Fibroblast of the aortic adventitia (primary cell): ENCODE measurements around the gene GRIN3B. TPM values are rescaled to one million over a fixed set of nuclear protein-coding genes. Genes with fewer than 3 reads are reported as not detected.

Source experiments
- DNase-seq: peaks from one replicate; pipeline ENCODE4 v3.0.0-alpha.2; 2010; ENCODE audit warnings: low read depth
- H3K4me3 ChIP-seq: 2 replicates; pipeline ENCODE4 v1.5.1; 2011; ENCODE audit warnings: low read depth, mild to moderate bottlenecking, control low read depth, low read length, moderate library complexity
- total RNA-seq: library from RNA; depleted of rRNA; stranded (reverse); fragments of >200 nt; gene quantifications from 2 replicates; pipeline ENCODE4 v1.2.3, GENCODE V29; 2012; ENCODE audit warnings: low replicate concordance
- TF ChIP-seq, protein P1 (sequence below): IDR thresholded peaks from 2 replicates; pipeline ENCODE4 v1.5.1; 2011; ENCODE audit warnings: mild to moderate bottlenecking, low read length, control low read depth, inconsistent platforms; ENCODE audit not compliant: insufficient read depth

The GRIN3B gene
- total RNA-seq, 1 donor: 0.45 TPM

DNA sequence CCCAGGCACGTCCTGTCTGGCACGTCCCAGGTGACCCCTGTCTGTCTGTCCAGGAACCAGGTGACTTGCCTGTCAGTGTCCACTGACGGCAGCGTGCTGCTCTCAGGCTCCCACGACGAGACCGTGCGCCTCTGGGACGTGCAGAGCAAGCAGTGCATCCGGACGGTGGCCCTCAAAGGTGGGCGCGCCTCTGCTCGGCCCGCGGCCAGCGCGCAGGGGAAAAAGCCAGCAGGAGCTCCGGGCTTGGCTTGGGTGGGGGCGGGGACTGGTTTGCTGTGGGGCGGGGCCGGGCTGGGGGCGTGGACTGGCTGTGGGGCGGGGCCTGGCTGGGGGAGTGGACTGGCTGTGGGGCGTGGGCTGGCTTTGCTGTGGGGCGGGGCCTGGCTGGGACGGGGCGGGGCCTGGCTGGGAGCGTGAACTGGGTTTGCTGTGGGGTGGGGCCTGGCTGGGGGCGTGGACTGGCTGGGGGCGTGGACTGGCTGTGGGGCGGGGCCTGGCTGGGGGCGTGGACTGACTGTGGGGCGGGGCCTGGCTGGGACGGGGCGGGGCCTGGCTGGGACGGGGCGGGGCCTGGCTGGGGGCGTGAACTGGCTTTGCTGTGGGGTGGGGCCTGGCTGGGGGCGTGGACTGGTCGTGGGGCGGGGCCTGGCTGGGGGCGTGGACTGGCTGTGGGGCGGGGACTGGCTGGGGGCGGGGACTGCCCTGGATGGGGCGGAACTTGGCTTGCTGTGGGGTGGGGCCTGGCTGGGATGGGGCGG, 8.9 kb upstream of the GRIN3B start:
- no peak overlapping the region for H3K4me3 ChIP-seq
- TF ChIP-seq, protein P1, sequence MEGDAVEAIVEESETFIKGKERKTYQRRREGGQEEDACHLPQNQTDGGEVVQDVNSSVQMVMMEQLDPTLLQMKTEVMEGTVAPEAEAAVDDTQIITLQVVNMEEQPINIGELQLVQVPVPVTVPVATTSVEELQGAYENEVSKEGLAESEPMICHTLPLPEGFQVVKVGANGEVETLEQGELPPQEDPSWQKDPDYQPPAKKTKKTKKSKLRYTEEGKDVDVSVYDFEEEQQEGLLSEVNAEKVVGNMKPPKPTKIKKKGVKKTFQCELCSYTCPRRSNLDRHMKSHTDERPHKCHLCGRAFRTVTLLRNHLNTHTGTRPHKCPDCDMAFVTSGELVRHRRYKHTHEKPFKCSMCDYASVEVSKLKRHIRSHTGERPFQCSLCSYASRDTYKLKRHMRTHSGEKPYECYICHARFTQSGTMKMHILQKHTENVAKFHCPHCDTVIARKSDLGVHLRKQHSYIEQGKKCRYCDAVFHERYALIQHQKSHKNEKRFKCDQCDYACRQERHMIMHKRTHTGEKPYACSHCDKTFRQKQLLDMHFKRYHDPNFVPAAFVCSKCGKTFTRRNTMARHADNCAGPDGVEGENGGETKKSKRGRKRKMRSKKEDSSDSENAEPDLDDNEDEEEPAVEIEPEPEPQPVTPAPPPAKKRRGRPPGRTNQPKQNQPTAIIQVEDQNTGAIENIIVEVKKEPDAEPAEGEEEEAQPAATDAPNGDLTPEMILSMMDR: no peak
- peak; percentile 29 for DNase-seq

DNA sequence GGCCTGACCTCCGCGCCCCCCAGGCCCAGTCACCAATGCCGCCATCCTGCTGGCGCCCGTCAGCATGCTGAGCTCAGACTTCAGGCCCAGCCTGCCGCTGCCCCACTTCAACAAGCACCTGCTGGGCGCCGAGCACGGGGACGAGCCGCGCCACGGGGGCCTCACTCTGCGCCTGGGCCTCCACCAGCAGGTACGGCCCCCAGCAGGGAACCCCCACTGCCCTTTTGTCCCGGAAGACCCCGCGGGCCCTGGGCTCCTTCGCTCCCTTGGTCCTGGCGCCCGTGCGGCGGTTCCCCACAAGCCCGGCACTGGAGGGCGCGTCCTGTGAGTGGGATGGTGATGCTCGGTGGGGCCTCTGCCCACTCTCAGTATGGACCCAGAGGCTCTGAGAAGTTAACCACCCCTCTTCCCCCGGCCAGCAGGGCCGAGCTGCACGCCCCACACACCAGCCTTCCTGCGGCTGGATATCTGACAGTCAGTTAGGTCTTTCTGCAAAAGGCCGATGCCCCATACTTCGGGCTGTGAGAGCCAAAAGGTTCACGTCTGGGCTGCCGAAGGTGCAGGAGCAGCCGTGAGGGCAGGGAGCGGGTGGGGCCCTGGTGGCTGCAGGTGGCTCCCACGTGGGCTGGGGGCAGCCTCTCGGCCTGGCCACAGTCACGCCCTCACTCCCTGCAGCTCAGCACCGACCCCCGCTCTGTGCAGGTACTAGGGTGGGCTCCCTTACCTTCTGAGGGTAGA, 8.1 kb upstream of the GRIN3B start:
- H3K4me3 ChIP-seq: no peak overlapping the region
- TF ChIP-seq, protein P1: no peak
- no peak for DNase-seq

DNA sequence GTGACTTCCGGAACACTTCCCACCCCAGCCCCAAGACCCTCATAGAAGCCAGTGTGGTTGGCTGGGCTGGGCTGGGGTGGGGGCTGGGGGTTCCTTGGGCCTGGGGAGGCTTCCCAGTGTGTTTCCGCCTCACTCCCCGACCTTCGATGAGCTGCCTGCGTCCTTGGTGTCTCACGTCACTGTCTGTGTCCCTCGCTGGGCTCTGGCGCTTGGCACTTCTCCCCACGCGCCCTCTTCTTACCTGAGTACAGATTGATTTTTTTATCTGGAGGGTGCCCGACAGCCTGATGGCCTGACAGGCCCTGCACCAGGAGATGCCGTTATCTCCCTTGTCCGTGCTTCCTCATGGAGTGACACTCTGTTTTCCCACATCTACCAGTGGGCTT, 7.6 kb upstream of the GRIN3B start:
- DNase-seq: no peak
- TF ChIP-seq, protein P1: no peak
- H3K4me3 ChIP-seq: no peak overlapping the region

DNA sequence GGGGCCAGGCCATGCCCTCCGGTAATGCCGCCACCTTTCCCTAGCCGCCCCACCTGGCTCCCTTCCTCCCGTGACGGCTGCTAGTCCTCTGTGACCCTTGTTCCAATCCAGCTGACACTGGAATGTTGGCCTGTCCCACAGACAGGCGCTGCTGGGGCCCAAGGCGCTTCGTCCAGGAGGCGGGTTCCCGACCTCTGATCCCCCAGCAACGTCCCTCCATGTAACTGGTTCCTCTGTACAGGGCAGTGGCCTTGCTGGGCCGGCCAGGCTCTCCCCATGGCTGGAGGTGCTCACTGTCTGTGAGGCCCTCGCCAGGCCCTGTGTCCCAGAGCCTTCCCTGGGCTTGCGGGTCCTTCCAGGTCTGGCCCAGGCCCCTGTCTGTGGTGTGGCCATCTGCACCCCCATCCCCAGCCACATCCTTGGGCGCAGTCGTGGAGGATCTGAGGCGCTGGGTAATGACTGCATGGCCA, 6.8 kb upstream of the GRIN3B start:
- no peak for DNase-seq
- no peak overlapping the region for H3K4me3 ChIP-seq
- TF ChIP-seq, protein P1: no peak

DNA sequence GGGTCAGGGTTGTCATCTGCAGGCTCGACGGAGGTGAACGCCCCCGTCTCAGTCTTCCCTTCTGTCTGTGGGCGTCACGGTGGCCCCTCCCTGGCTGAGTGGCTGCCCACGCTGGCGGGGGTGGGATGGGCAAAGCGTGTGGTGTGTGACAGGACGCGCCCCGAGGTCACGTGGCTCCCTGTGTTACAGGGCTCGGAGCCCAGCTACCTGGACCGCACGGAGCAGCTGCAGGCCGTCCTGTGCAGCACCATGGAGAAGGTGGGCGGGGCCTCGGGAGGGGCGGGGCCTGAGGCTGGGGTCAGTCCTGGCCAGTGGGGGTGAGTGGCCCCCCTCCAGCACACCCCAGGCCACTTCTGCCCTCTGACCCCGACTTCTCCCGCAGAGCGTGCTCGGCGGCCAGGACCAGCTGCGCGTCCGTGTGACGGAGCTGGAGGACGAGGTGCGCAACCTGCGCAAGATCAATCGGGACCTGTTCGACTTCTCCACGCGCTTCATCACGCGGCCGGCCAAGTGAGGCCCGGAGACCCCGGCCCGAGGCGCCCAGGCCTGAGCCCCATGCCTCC, 6.3 kb upstream of the GRIN3B start:
- no peak overlapping the region for H3K4me3 ChIP-seq
- no peak for DNase-seq
- TF ChIP-seq, protein P1: no peak

DNA sequence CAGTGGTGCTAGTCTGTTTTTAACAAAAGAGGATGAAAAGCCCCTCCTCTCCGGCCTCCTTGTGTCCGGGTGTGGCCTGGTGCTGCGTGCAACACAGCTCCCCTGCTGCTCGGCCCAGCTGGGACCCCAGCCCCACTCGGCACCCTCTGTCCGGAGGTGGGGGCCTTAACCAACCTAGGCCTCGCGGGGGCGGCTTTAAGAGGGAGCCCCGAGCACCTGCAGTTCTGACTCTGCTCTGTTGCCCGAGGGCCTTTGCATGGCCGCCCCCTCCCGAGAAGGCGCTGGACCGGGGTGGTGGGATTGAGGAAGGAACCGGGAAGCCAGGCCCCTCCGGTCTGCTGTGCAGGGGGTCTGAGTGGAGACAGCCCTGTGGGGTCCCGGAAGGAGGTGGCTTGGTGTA, 5.7 kb upstream of the GRIN3B start:
- no peak overlapping the region for H3K4me3 ChIP-seq
- TF ChIP-seq, protein P1: no peak

More for the DNA sequence above, 5.7 kb upstream of the GRIN3B start:
- no peak for DNase-seq
